NCI-H2171 treated with DMSO at 0.1 percent for 48 hours (cell line): ENCODE results near the gene POLD3.
"Not testable (repeated sequence)": the region's sequence is repeated elsewhere in the genome, so short reads cannot be mapped to it uniquely, and the experiment has no call there.

ENCODE experiments used
- DNase-seq: peaks from one replicate; lab custom pipeline; 2025; lab: John Stamatoyannopoulos, UW

Gene POLD3

DNA sequence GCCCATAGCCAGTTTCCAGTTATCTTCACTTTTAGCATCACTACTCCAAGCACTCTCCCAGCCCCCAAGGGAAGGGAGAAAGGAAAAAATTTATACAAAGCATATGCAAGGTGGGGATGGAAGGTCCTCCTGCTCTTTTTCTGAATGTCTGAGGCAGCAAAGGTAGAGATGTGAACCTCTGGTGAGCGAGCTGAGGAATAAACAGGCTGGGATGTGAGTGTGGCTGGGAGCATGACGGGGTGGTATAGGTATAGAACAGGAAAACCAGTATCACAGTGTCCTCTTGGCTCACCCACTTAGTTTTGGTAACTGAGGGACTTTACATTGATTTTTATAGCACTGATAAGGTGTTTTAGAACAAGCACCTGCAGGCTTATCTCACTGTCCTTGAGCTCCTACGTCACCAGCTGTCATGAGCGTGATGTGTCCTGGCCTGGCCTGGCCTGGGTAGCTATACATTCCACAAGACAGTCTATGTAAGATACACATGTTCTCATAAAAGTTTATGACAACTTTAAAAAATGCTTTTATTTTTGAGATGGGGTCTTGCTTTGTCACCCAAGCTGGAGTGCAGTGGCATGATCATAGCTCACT is 10.3 kb upstream of the POLD3 start:
- DNase-seq = no peak

DNA sequence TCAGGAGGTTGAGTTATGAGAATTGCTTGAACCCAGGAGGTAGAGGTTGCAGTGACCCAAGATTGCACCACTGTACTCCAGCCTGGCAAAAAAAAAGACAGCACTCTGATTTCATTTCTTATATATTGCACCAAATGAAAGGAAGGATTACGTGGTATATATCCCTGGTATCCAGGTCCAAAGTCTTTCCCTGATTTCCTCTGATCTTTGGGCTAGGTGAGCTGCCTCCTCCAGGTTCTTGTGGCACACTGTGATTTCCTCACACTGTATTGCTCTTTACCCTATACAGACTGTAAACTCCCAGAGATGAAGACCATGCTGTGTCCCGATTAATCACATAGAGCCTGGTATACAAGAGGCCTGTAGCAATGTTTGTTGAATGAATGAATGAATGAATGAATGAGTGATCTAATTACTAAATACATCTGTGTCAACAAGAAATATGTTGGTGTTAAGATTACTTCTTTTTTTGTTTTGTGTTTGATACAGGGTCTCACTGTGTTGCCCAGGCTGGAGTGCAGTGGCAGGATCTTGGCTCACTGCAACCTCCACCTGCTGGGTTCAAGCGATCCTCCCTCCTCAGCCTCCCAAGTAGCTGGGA is 9.3 kb upstream of the POLD3 start:
- no peak for DNase-seq

DNA sequence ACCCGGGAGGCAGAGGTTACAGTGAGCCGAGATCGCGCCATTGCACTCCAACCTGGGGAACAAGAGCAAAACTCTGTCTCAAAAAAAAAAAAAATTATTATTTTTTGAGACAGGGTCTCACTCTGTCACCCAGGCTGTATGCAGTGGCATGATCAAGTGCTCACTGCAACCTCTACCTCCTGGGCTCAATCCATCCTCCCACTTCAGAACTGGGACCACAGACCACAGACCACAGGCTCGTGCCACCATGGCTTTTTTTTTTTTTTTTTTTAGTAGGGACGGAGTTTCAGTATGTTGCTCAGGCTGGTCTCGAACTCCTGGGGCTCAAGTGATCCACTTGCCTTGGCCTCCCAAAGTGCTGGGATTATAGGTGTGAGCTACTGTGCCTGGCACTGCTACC is 1.9 kb upstream of the POLD3 start:
- not testable (repeated sequence) for DNase-seq

DNA sequence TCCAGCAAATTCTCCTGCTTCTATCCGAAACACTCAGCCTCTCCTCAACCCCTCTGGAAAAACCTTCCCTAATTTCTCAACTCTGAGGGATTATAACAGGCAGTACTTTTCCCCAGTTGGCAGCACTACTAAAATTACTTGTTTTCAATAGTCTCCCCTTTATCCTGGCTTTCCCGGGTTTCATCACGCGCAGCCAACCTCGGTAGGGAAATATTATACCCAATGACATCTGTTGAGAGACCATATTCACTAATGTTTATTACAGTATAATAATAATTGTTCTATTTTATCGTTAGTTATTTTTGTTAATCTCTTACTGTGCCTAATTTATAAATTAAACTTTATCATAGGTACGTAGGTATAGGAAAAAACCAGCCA is 330 bp upstream of the POLD3 start:
- no peak for DNase-seq

DNA sequence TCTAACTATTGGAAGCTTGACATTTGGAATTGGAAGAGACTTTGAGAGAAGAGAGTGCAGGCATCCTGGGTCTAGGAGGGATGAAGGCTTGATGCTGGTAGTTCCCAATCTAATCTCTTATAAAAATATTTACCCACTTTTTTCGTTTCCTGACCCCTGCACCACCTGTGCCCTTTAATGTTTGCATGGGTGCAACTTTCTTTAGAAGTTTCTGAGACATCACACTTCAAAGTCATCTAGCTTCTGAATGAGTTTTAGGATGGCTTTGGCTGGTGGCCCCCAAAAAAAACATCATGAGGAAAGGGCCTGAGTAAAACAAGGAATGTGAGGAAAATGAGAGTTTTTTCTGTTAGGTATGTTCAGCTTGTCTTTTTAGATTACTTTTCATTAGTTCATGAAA is 1.1 kb downstream of the POLD3 start:
- DNase-seq = no peak

DNA sequence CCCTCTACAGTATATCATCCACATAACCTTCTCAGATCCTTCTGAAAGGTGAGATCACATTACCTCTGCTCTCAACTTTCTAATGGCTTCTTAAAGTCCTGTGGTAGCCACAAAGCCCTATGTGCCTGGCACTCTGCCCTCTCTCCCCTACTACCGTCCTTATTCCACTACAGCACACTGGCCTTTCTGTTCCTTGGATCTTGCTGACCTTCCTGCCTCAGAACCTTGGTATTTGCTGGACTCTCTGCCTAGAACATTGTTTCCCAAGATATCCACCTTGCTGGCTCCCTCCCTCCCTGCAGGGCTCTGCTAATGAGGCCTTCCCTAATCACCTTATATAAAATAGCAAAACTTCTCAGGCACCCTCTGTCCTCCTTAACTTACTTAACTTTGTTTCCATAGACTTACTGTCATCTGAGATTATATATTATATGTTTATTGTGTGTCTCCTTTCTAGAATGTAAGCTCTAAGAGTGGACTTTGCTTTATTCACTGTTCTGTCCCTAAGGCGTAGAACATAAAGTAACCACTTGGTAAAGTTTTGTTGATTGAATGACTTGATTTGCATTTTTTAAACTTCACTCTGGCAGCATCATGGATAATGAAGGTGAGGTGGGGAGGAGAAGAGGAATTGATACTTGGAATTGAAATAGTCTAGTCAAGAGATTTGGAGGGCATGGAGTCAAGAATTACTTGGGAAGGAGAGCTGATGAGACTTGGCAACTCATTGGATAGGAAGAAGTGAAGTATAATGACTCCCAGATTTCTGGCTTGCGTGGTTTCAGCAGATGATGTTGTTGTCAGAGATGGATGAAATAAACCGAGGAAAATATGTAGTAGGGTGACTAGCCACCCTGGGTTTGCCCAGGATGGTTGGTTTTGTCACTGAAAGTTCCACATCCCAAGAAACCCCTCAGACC is 10.5 kb downstream of the POLD3 start:
- DNase-seq = no peak

DNA sequence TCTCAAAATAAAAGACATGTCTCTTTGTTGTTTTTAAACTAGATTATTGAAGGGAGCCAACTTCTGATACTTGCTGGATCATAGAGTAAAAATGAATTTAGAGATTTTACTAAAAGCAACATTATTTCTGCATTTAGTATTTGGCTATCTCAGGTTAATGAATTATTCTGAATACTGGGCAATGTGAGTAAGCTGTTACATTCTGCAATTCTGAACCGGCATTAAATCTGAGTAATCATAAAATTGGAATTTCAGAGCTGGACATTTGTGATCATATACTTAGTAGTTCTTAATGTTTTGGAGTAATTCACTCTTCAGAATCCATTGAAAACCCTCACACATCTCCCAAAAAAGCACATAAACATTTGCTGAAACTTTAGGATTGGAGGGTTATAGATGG is 11.5 kb downstream of the POLD3 start:
- DNase-seq = no peak

DNA sequence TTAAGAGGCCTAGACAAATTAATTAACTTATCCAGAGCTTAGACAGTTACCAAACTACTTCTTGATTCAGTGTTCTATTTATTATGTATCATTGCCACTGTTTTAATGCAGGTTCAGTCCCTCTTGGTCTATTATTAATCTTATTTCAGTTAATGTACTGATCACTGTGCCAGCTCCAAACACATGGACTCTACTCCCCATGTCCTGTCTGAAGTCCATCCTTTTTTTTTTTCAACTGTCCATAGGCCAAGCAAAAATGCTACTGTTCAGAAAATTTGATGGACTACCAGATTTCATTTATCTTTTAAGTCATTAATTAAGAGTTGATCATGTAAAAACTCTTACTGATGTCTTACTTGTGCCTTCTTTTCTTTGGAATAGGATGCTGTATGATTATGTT is 11.9 kb downstream of the POLD3 start:
- no peak for DNase-seq

DNA sequence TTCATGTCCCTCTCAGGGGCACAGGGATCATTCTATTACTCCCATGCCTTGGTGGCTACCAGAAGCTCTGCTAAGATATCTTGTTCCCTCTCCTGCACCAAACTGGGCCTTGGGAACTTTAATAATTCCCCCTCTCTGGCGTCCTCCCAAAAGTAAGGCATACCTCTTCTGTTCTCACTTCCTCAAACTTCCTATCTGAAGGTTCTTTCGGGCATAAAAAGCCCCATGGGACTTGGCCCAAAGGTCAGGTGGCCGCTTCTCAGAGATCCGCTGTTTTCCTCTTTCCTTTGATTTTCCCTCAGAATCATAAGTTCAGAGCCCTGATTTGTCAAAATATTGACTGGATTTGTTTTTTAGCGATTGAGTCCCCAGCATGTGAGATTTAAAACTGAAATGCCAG is 13.0 kb downstream of the POLD3 start:
- DNase-seq = no peak

DNA sequence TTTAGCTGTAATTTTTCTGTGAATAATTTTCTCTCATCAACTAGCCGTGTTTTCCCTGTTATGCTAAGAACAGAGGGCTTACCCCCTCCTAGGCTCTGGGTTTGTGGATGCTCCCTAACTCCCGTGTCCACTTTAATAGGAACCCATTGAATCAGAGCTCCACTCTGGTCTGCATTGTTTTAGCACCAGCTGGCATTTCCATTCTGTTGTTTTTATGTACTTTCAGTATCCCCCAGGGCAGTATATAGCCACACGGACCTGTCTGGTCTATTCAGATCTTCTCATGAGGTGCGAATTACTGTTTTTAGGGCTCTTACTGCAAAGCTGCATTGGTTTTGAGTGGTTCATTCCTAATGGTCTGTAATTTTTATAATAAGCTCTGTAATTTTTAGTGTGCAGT is 16.0 kb downstream of the POLD3 start:
- no peak for DNase-seq

DNA sequence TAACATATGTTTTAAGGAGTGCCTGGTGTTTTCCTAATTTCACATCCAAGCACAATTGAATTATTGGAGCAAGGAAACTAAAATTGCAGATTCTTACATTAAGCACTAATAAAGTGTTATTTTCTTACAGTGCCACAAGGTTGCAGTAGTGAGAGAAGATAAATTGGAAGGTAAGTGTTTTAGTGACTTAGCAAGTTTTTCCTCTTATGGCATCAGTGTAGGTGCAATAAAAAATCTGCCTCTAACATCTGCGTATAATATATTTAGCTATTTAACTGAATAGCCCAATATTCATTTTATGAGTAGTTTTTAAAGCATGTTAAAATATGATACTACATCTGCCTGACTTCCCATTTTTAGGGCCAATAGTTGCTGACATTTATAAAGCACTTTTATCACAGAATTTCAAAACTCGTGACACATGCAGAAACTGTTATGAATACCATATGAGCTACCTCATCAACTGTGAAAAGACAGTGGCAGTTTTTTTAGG is 19.0 kb downstream of the POLD3 start:
- no peak for DNase-seq

DNA sequence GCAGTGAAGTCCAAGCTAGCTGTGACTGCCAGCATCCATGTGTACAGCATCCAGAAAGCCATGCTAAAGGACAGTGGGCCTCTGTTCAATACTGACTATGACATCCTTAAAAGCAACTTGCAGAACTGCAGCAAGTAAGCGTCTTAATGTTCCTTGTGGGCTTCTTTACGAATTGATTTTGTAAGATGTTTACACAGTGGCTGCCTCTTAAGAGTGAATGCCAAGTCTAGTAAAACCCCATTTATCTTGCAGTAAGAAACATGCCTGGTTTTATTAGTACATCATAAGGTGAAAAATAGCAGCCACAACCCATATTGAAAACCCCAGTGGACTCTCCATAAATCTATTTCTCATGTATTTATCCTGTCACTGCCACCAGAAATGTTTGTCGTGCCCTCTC is 20.5 kb downstream of the POLD3 start:
- no peak for DNase-seq

DNA sequence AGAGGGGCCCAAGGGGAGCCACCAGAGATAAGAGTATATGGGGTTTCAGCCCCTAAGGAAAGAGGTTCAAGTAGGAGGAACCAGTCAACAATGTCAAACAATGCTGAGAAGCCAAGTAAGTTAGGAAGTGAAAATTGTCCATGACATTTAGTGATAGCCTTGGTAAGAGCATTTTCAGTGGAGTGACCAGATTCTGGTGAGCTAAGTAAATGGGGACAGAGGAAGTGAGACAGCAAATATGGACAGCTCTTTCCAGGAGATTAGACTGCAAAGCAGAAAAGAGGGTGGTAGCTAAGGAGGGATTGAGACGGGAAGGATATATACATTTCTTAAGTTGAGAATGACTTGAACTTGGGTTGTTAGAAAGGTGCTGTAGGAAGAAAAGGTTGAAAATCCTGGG is 22.9 kb downstream of the POLD3 start:
- DNase-seq = no peak

DNA sequence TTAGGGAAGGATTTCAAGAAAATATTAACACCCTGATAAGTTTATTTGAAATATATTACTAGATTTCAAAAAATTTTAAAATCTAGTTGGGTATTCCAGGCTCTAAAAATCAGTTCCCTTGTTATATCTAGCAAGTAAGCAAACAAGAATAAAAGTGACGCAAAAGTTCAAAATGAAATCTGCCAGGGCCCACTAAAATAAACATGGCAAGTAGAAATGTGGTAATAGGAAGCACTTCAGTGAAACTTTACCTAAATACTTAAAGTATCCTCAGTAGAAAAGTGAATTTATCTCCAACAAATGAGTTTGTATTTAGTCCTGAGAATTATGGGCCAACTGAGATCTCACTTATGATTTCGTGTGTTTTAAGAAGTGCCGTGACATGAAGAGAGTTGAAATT is 23.6 kb downstream of the POLD3 start:
- DNase-seq = no peak

DNA sequence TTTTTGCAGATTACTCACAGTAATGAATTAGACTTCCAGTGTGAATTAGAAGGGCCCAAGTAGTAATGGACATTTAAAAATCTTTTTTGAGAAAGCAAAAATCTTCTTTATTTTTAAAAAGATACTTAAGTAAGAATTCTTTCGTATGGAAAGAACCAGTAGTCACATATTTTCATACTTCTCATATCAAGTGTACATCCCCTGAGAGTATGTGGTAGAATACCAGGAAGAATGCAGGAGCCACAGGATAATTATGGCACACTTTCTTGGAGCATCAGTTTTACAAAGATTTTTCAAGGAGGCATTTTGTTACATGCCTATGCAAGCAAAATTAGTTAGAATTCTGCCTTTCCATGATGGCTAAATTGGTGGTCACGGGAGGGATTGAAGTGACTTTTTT is 28.1 kb downstream of the POLD3 start:
- no peak for DNase-seq

DNA sequence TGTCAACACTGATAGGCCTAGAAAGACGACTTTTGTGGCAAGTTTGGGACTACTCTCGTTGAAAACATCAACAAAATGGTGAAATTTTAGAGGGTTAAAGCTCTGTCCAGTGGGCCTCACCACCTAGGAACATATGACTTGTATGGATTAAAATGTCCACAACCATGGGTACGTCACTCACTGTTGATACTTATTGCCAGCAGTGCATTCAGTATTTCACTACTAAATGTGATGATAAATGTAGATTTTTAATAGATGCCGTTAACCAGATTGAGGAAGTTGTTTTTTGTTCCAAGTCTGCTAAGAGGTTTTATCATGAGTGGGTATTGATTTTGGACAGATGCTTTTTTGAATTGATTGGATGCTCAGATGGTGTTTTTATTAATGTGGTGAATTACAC is 33.7 kb downstream of the POLD3 start:
- DNase-seq = no peak

DNA sequence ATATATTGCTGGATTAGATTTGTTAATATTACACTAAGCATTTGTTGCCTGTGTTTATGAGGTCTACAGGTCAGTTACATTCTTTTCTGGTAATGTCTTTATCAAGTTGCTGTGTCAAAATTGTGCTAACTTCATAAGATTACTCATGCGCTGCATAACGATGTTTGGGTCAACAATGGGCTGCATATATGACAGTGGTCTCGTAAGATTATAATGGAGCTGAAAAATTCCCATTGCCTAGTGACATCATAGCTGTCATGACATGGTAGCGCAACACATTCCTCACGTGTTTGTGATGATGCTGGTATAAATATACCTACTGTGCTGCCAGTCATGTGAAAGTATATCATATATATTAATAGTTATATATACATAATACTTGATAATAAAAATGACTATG is 34.2 kb downstream of the POLD3 start:
- no peak for DNase-seq

DNA sequence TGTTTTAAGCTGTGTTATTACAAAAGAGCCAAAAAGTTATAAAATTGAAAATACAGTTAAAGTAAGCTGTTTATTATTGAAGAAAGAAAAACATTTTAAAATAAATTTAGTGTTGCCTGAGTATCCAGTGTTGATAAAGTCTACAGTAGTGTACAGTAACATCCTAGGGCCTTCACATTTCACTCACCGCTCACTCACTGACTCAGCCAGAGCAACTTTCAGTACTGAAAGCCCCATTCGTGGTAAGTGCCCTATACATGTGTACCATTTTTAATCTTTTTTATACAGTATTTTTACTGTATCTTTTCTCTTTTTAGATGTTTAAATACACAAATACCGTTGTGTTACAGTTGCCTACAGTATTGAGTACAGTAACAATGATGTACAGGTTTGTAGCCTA is 35.0 kb downstream of the POLD3 start:
- no peak for DNase-seq

DNA sequence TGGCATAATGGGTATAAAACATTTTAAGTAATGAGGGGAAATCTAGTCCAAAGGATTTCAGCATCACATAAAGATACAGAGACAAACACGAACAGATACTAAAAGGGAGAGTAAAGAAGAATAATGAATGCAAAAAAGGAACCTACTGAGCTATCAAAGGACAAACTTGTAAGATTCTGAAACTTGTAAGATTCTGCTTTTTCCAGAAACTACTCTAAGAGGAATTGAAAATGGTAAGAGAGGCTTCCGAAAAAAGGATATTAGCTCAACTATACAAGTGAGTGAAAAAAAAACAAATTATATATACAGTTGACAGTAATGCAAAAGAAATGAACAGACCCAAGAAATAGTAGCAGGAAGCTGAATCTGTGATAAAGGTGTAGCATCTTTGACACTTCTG is 37.7 kb downstream of the POLD3 start:
- DNase-seq = no peak

DNA sequence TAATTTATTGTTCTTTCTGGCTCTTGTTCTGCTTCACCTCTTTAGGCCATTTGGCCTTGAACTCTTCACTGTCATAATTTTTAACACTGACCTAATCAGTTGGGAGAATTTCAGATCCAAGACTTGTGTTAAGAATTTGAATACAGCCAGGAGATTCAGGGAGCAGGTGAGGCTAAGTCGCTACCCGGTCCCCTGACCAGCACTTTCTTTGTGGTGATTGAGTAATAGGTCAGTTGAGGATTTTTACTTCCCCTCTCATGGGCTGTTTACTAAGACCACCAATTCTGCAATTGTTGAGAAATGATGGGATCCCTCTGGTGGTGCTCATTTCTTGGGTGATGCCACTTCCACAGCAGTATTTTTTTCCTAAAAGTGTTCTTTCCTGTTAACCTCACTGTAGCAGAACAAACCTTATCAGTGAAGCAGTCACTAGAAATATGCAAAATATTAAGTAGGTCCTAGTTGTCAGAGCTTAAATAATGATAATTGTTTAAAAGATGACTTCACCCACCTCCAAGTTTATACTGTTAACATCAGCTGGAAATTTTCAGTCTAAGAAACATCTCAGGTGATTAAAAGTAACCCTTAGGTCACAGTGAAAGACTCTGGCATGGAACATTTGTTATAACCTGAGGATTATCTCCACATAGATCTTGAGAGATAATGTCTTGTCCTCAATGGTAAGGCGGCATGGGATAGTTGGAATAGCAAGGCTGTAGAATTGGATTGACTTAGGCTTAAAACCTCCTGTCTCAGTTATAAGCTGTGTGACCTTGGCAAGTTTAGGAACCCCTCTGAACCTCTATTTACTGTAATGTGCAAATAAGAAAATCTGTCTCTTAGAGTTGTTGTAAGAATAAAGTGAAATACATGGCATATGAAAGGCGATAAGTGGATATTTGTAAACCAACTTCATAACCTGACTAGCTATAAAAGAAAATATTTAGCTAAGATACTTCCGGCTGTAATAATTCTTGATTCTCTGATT is 41.3 kb downstream of the POLD3 start:
- DNase-seq = no peak

DNA sequence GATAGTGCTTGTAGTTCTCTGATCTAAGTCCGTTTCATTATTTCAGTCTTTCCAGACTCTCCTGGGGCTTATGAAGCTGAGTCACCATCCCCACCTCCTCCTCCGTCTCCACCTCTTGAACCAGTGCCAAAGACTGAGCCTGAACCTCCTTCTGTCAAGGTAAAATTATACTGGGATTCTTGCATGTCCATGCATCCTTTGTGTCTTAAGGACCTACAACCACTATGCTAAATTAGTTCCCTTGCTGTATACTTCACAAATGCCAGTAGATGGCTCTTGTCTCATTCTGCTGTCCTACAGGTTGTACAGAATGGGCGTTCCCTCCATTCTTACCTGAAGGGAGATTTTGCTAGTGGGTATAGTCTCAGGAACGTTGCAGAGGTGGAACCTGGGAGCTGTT is 42.2 kb downstream of the POLD3 start:
- DNase-seq = peak; percentile 67

DNA sequence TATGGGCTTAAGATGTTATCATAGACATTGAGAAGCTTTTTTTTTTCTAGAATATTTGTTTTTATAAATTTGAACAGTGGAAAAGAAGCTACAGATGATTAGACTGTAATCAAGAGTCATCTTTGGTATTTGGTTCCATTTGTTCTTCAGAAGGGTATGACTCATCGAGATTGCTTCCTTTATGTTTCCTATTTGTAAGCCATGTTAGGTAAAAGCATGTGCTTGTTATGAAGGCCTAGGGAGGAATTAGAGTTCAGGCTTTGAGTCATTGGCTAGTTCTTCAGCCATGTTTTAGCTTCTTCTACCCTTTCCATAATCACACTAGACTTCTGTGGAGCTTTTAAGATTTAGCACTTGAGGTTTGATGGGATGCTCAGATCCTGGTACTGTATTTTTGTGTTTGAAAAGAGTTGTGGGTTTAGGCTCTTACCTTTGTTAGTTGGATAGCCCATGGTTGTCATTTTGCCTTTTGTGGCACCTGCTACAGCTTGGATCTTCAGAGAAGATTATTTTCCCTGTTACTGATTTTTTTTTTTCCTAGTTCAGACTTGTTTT is 44.3 kb downstream of the POLD3 start:
- DNase-seq = no peak
